Breast epithelium (tissue), 4 donors: ENCODE data around the gene DKK2. TPM values are rescaled to one million over a fixed set of nuclear protein-coding genes. Genes with fewer than 3 reads are reported as not detected.

ENCODE experiments used
- DNase-seq, 2 donors: peaks; one replicate each; pipeline ENCODE4 v3.0.0-alpha.2; 2019; ENCODE audit warnings: low spot score in 2 of 2
- H3K27ac ChIP-seq, 2 donors: fragments of 200-600 bp; sonication (generic) in 1 of 2; one replicate each; pipeline ENCODE4 v1.5.1; 2016 to 2019; ENCODE audit warnings: mild to moderate bottlenecking in 1 of 2
- H3K27me3 ChIP-seq, 2 donors: fragments of 200-600 bp; sonication (generic) in 1 of 2; one replicate each; pipeline versions ENCODE4 v1.5.1 to v1.6.0; 2017 to 2019; ENCODE audit warnings: control low read depth in 1 of 2, mild to moderate bottlenecking in 1 of 2
- H3K36me3 ChIP-seq: fragments of 200-600 bp; one replicate; pipeline ENCODE4 v1.5.1; 2019
- H3K4me1 ChIP-seq, 2 donors: fragments of 200-600 bp; sonication (generic); one replicate each; pipeline ENCODE4 v1.5.1; 2016 to 2019; ENCODE audit warnings: control low read depth in 1 of 2
- H3K4me3 ChIP-seq, 3 donors: fragments of 200-600 bp; sonication (generic); 1 replicate in 2 of 3; 2 replicates in 1 of 3; pipeline ENCODE4 v1.5.1; 2016 to 2019; ENCODE audit warnings: mild to moderate bottlenecking in 3 of 3, moderate library complexity in 2 of 3
- H3K9me3 ChIP-seq, 2 donors: fragments of 200-600 bp; sonication (generic) in 1 of 2; one replicate each; pipeline ENCODE4 v1.5.1; 2016 to 2019; ENCODE audit warnings: control low read depth in 1 of 2
- CTCF ChIP-seq, 3 donors: fragments of 450-650 bp; IDR thresholded peaks; one replicate each; pipeline ENCODE4 v1.5.1; 2016 to 2017; ENCODE audit warnings: antibody characterized with exemption in 3 of 3, mild to moderate bottlenecking in 3 of 3, moderate library complexity in 3 of 3
- POLR2A ChIP-seq: fragments of 450-650 bp; IDR thresholded peaks from one replicate; pipeline ENCODE4 v1.6.1; 2016; ENCODE audit warnings: antibody characterized with exemption, mild to moderate bottlenecking, moderate library complexity
- POLR2AphosphoS5 ChIP-seq, 3 donors: sonication (generic); formaldehyde crosslinking; IDR thresholded peaks; one replicate each; pipeline ENCODE4 v1.6.1; 2017; ENCODE audit warnings: antibody characterized with exemption in 3 of 3
- intact Hi-C: fragments of 100-400 bp; cut with DNase I; formaldehyde crosslinking; loops from one replicate; pipeline ENCODE4 v1.15.1; 2023; ENCODE audit warnings: low total_unique reads
- total RNA-seq, 3 donors: library from RNA; depleted of rRNA; stranded (reverse); fragments of >200 nt; gene quantifications; one replicate each; pipeline ENCODE4 v1.1.0, GENCODE V29; 2016

The DKK2 gene
- total RNA-seq, 3 donors from 2014 or later: 1.6 to 5.8 (median 1.6) TPM

- H3K4me3 ChIP-seq: no peak overlapping the region
- H3K36me3 ChIP-seq: no peaks in the 10 kb centered on the region
- intact Hi-C loops: no loop called here
- no peak for DNase-seq
- no peaks in the 10 kb centered on the region for H3K27me3 ChIP-seq
- H3K9me3 ChIP-seq: no peaks in the 10 kb centered on the region
- no peak for TF ChIP-seq POLR2A
- TF ChIP-seq CTCF (IDR thresholded peaks at IDR 0.05): no peak
- no peak for TF ChIP-seq POLR2AphosphoS5 (IDR thresholded peaks at IDR 0.05)
- no peak overlapping the region for H3K27ac ChIP-seq
- H3K4me1 ChIP-seq: no peaks in the 10 kb centered on the region
Observed at GRCh38 chr4:106982711-106983211, 53.4 kb downstream of the DKK2 start.

- intact Hi-C loops: no loop called here
- Histone ChIP-seq H3K4me3 (no peak overlapping the region), H3K36me3 (no peaks in the 10 kb centered on the region)
Observed at GRCh38 chr4:106981431-106981830, 54.7 kb downstream of the DKK2 start.

GRCh38 chr4:106979476-106979875 is 56.6 kb downstream of the DKK2 start:
- Histone ChIP-seq H3K36me3 (no peaks in the 10 kb centered on the region), H3K27ac (no peak overlapping the region), H3K9me3 (no peaks in the 10 kb centered on the region), H3K4me3 (no peak overlapping the region), H3K4me1 (no peaks in the 10 kb centered on the region), H3K27me3 (no peaks in the 10 kb centered on the region)
- no peak for DNase-seq
- no peak for TF ChIP-seq POLR2A
- no peak for TF ChIP-seq CTCF (IDR thresholded peaks at IDR 0.05)
- TF ChIP-seq POLR2AphosphoS5 (IDR thresholded peaks at IDR 0.05): no peak
- intact Hi-C loops: no loop called here

More at GRCh38 chr4:106981431-106981830, 54.7 kb downstream of the DKK2 start:
- H3K4me1 ChIP-seq: no peaks in the 10 kb centered on the region
- H3K9me3 ChIP-seq: no peaks in the 10 kb centered on the region
- no peak for DNase-seq
- no peak for TF ChIP-seq POLR2A
- H3K27ac ChIP-seq: no peak overlapping the region
- no peaks in the 10 kb centered on the region for H3K27me3 ChIP-seq

GRCh38 chr4:106978046-106978774 is 57.9 kb downstream of the DKK2 start:
- TF ChIP-seq CTCF (IDR thresholded peaks at IDR 0.05) (no peak), POLR2A (no peak), POLR2AphosphoS5 (IDR thresholded peaks at IDR 0.05) (no peak)
- Histone ChIP-seq H3K27me3 (no peaks in the 10 kb centered on the region), H3K4me1 (no peaks in the 10 kb centered on the region), H3K4me3 (no peak overlapping the region), H3K27ac (no peak overlapping the region), H3K36me3 (no peaks in the 10 kb centered on the region), H3K9me3 (no peaks in the 10 kb centered on the region)
- intact Hi-C loops: no loop called here
- DNase-seq: no peak

- TF ChIP-seq POLR2A (no peak), POLR2AphosphoS5 (IDR thresholded peaks at IDR 0.05) (no peak), CTCF (IDR thresholded peaks at IDR 0.05) (no peak)
Observed at GRCh38 chr4:106971636-106972035, 64.5 kb downstream of the DKK2 start.

More at GRCh38 chr4:106971636-106972035, 64.5 kb downstream of the DKK2 start:
- Histone ChIP-seq H3K4me1 (no peaks in the 10 kb centered on the region), H3K36me3 (no peaks in the 10 kb centered on the region), H3K27ac (no peak overlapping the region), H3K4me3 (no peak overlapping the region), H3K27me3 (no peaks in the 10 kb centered on the region), H3K9me3 (no peaks in the 10 kb centered on the region)
- no peak for DNase-seq
- intact Hi-C loops: no loop called here
